ENCODE data around the gene TRIO.
A peak's percentile ranks its signal among the peaks of the same experiment; 100 is the strongest.

Gene TRIO

DNA sequence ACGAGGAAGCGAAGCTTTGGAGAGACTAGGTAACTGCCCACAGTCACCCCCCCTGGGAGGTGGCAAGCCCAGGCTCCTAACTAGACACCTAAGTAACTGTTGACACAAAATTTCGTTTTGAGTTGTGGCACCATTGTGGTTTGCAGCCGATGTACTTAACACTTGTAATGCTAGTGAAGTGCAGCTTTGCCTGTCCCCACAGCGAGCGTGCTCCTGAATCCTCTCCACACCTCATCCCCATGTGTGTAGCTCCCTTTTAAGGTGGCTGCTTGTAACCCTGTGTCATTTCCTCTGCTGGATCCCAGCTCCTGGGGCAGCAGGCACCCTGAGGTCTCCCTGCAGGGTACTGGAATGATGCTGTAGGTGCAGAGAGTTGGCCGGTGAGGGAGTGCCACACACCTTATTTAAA lies 114.9 kb downstream of the TRIO start:
- no peak overlapping the region for H3K27ac Mint-ChIP-seq
- no peak for ATAC-seq

DNA sequence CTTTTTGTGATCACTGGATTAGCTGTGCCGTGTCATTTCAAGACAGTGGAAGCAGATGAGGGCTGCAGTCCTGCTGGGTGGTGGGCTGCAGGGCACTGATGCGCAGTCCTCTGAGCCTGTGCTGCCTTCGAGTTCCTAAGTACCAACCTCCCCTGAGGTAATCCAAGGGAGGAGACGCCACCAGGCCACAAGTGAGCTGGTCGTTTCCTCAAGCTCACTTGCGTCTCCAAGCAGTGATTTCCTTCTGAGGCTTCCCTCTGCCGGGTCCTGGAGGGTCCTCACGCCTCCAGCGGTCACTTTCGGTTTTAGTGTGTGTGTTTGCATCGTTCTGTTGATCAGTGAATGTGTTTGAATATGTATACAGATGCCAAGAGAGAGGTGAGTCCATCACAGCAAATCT lies 115.7 kb downstream of the TRIO start:
- H3K9me3 Mint-ChIP-seq, result peaks cover 5% of the 10 kb centered on the region
- peaks cover 4% of the 10 kb centered on the region for H3K36me3 Mint-ChIP-seq (ENCODE audit: low read depth)
- no peak overlapping the region for H3K27ac Mint-ChIP-seq
- peaks cover 6% of the 10 kb centered on the region for H3K27me3 Mint-ChIP-seq
- no peak overlapping the region for H3K4me3 Mint-ChIP-seq
- peaks cover 4% of the 10 kb centered on the region for H3K4me1 Mint-ChIP-seq
- DNase-seq, result no peak
- peak; percentile 20 for ATAC-seq

More for the DNA sequence above, 114.9 kb downstream of the TRIO start:
- Mint-ChIP-seq H3K27me3 (peaks cover 6% of the 10 kb centered on the region), H3K4me1 (peaks cover 4% of the 10 kb centered on the region), H3K9me3 (peaks cover 5% of the 10 kb centered on the region), H3K4me3 (no peak overlapping the region), H3K36me3 (ENCODE audit: low read depth) (peaks cover 4% of the 10 kb centered on the region)
- no peak for DNase-seq

DNA sequence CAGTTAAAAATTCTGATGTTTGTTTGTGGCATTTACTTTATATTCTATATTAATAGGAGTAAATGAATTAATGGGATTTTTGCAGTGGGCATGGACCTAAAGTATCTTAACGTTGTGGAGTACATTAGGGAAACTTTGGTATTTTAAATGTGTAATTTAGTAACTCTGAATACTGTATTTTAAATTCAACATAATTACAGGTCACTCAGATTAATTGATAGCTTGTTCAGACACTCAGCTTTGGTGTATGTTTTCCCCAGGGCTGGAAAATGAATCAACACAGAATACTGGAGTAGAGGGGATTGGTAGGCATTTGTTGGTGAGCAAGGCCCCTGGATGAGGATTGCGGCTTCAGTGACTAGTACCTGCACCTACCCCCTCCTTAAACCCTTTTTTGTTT lies 117.5 kb downstream of the TRIO start:
- no peak overlapping the region for H3K27ac Mint-ChIP-seq
- DNase-seq (no peak), ATAC-seq (no peak)
- peaks cover 5% of the 10 kb centered on the region for H3K9me3 Mint-ChIP-seq
- no peak overlapping the region for H3K4me3 Mint-ChIP-seq
- peaks cover 4% of the 10 kb centered on the region for H3K36me3 Mint-ChIP-seq (ENCODE audit: low read depth)
- H3K27me3 Mint-ChIP-seq, result peaks cover 15% of the 10 kb centered on the region
- H3K4me1 Mint-ChIP-seq, result peaks cover 10% of the 10 kb centered on the region

DNA sequence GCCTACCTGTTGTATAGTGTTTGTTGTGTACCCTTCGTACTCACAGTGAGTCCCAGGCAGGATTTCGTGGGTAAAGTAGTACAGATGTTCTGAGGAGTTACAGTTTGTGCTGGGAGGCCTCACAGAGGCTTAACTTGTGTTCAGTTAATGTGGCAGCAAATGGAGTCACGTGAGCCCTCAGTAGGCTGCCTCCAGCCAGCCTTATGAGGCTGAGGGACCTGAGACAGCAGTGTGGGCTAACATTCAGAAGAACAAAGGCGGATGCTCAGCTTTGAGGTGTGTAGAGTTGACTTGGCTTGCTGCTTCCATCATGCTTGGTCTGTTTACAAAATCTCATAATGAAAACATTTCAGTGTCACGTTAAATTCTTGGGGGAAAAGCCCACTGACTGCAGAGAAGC lies 118.1 kb downstream of the TRIO start:
- Mint-ChIP-seq H3K9me3 (peaks cover under 1% of the 10 kb centered on the region), H3K27me3 (peaks cover 16% of the 10 kb centered on the region), H3K4me3 (no peak overlapping the region), H3K27ac (no peak overlapping the region), H3K36me3 (ENCODE audit: low read depth) (no peaks in the 10 kb centered on the region), H3K4me1 (peaks cover 10% of the 10 kb centered on the region)
- DNase-seq (no peak), ATAC-seq (no peak)

DNA sequence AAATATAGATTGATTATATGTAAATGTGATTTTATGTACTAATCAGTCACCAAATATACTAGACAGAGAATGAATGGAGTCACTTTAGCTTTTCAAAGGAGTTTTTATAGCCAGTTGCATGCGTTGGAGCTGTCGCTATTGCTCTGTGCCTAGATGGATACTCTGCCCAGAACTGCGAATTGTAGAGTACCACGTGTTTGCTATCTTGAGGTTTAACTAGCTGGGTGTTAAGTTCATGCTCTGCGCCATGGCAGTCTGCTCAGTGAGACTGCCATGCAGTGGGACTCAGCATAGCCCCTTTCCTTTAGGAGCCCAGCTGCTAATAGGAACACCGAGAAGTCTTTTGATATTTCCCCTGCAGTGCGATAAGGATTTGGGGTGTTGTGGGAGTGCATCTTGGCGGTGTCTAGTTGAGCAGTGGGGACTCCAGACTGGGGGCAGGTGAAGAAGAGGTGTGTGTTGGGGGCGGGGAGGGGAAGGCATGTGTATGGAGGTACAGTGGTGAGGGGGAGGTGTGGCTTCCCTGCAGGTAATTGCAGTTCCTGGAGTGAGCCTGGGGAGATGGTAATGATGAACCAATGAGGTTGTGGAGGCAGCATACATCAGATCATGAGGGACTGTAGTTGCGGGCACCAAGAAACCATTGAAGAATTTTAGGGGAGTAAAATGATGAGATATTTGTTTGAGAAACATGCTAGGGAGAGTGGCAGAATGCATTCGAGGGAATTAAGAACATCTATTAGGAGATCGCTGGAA lies 118.9 kb downstream of the TRIO start:
- no peak overlapping the region for H3K27ac Mint-ChIP-seq
- H3K36me3 Mint-ChIP-seq (ENCODE audit: low read depth), result no peaks in the 10 kb centered on the region
- peaks cover 16% of the 10 kb centered on the region for H3K27me3 Mint-ChIP-seq
- ATAC-seq (no peak), DNase-seq (no peak)
- H3K4me3 Mint-ChIP-seq, result no peak overlapping the region
- no peaks in the 10 kb centered on the region for H3K9me3 Mint-ChIP-seq
- peaks cover 10% of the 10 kb centered on the region for H3K4me1 Mint-ChIP-seq

DNA sequence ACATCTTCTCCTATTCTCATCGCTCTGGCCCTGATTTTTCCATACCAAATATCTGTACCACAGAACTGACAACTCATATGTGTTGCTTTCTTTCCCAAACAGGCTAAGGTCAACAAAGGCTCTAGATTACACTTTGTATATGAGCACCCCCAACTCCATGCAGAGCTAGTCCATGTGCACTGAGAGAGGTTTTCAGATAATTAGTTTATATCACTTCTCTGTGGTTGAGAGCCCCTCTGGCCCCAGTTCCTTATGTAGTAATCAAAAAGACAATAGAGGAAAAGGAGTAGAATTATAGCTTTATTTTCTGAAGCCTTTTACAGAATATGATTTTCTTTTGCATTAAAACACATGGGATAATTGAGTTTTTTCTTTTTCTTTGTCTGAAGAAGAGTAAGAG lies 120.0 kb downstream of the TRIO start:
- no peaks in the 10 kb centered on the region for H3K9me3 Mint-ChIP-seq
- no peak overlapping the region for H3K4me3 Mint-ChIP-seq

DNA sequence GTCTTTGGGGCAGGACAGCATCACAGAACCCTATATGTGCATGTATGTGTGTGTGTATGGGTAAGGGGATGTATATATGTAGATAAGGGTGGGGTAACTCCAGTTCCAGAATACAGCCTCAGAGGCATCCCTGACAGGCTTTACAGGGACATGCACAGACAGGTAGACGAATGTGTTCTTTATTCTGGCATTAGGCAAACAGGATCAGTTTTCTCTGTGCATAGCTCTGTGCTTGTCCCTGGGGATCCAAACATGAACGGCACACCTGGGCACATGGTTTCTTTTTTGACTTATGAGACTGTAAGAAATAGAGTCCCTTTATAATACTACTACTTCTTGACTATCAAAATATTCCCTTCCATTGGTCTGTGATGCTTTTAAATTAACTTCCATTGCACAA lies 120.6 kb downstream of the TRIO start:
- H3K4me3 Mint-ChIP-seq, result no peak overlapping the region
- peaks cover 19% of the 10 kb centered on the region for H3K27me3 Mint-ChIP-seq
- DNase-seq (no peak), ATAC-seq (no peak)
- no peaks in the 10 kb centered on the region for H3K36me3 Mint-ChIP-seq (ENCODE audit: low read depth)
- H3K27ac Mint-ChIP-seq, result no peak overlapping the region
- H3K4me1 Mint-ChIP-seq, result peaks cover 15% of the 10 kb centered on the region
- H3K9me3 Mint-ChIP-seq, result no peaks in the 10 kb centered on the region

More for the DNA sequence above, 120.0 kb downstream of the TRIO start:
- Mint-ChIP-seq H3K27me3 (peaks cover 19% of the 10 kb centered on the region), H3K27ac (no peak overlapping the region), H3K4me1 (peaks cover 12% of the 10 kb centered on the region), H3K36me3 (ENCODE audit: low read depth) (no peaks in the 10 kb centered on the region)
- ATAC-seq (no peak), DNase-seq (no peak)

DNA sequence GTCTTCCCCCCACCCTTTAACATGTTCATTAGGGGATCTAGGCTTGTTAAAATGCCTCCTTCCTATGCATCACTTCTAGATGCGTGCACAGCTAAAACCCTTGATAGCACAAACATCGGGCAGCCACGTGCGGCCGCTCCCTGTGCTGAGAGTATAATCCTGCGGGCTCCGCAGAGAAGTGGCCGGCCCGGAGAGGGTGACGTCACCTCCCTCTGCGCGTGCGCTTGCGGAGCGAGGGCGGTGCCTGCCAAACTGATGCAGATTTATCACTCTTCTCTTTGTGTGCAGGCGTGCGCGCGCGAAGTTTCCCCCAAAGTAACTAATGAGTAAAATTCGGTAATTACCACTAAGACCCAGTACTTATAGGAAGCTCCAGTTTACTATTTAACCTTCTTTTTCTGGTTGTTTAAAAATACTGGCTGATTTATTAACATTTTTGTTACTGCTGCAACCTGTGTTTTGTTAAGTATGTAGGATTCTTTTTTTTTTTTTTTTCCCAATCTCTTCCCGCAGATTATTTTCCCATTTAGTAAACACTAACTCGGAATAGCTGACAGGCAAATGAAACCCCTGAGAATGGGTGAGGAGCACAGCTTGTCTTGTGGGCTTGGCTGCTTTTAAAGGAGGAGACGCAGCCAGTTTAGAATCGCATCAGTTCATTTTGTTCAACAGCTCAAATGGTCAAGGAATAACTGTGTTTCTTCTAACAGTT lies 121.6 kb downstream of the TRIO start:
- ATAC-seq (peak; percentile 86), DNase-seq (peak; percentile 84)
- H3K36me3 Mint-ChIP-seq (ENCODE audit: low read depth), result no peaks in the 10 kb centered on the region
- H3K9me3 Mint-ChIP-seq, result no peaks in the 10 kb centered on the region
- H3K27me3 Mint-ChIP-seq, result peaks cover 19% of the 10 kb centered on the region
- H3K27ac Mint-ChIP-seq, result no peak overlapping the region
- H3K4me1 Mint-ChIP-seq, result peaks cover 15% of the 10 kb centered on the region
- H3K4me3 Mint-ChIP-seq, result peak overlapping the region; percentile 55

DNA sequence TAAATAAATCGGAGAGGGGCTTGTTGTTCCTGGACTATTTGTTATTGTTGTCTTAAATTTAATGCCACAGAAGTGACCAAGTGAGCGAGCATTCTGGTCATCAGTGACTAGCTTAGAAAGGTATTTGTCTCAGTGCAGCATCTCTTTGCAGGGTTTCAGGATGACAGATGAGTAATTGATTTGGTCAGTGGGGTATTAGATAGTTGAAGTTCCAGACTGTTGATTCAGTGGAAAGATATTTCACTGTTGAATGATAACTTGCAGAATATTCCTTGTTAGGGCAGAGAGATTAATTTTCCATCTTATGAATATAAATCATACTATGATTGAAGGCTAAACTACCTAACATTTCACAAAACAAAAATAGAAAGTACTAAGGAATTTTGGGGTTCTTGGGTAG lies 122.4 kb downstream of the TRIO start:
- DNase-seq, result no peak
- ATAC-seq, result no peak
- Mint-ChIP-seq H3K9me3 (no peaks in the 10 kb centered on the region), H3K27ac (no peak overlapping the region), H3K4me1 (peaks cover 15% of the 10 kb centered on the region), H3K36me3 (ENCODE audit: low read depth) (no peaks in the 10 kb centered on the region), H3K27me3 (peaks cover 19% of the 10 kb centered on the region), H3K4me3 (no peak overlapping the region)

DNA sequence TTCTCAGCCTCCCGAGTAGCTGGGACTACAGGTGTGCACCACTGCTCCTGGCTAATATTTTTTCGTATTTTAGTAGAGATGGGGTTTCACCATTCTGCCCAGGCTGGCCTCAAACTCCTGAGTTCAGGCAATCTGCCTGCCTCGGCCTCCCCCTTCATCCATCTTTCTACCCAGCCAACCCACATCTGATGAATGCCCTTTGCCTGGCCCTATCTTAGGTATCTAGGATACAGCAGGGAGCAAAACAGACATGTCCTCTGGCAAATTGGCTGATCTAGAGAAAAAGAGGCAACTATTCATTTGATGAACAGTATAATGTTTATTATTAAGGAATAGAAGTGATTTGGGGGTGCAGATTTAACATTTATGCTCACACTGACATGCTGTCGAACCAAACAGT lies 123.0 kb downstream of the TRIO start:
- H3K27ac Mint-ChIP-seq, result no peak overlapping the region
- peaks cover 17% of the 10 kb centered on the region for H3K27me3 Mint-ChIP-seq
- H3K4me1 Mint-ChIP-seq, result peaks cover 13% of the 10 kb centered on the region
- DNase-seq, result no peak
- H3K36me3 Mint-ChIP-seq (ENCODE audit: low read depth), result no peaks in the 10 kb centered on the region
- no peaks in the 10 kb centered on the region for H3K9me3 Mint-ChIP-seq
- ATAC-seq, result no peak
- no peak overlapping the region for H3K4me3 Mint-ChIP-seq

DNA sequence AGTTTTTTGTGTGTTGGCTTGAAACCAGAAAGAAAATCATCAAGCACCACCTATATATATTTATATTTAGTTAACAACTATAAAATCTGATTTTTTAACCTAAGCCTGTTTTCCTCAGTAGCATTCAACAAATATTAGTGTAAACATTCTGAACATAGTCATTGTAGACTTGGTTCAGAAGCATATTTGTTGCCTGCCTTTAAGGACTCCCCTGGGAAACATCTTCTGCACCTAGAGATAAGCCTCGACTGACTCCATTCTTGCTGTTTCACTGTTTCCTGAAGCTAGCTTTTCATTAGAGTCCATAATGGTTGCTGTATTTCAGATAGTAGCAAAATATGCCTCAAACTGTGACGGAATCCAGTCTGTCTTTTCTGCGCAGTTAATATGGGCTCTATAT lies 123.5 kb downstream of the TRIO start:
- ATAC-seq, result no peak
- H3K4me3 Mint-ChIP-seq, result no peak overlapping the region
- peaks cover 11% of the 10 kb centered on the region for H3K4me1 Mint-ChIP-seq
- no peaks in the 10 kb centered on the region for H3K36me3 Mint-ChIP-seq (ENCODE audit: low read depth)
- no peak for DNase-seq
- peaks cover 18% of the 10 kb centered on the region for H3K27me3 Mint-ChIP-seq
- no peaks in the 10 kb centered on the region for H3K9me3 Mint-ChIP-seq
- no peak overlapping the region for H3K27ac Mint-ChIP-seq

DNA sequence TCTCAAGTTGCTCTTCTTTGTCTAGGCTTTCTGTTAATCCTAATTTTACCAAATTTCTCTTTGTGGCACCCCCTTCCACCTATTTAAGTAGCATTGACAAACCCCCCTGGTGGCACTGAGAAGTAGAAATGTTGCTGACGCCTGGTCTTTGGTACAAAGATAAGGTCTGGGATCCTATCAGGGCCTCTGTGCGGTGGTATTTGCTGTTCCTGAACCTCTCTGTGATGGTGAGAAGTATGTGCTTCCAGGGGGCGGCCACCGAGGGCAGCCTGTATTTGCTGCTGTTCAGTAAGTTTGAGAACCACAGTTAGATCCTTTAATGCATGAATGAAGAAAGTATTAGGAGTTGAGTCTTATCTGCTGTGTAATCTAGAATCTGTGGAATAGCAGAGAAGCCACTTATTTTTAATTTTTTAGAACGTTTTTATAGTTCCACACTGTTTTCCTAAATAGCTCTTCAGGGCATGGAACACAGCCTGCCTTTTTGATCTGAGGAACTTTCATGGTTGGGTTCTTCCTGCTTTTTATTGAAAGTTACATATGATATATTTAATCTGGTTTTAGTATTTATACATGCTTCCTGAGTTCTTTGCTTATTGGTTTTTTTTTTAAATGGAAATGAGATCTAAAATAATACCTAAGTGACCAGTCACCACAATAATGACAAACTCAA lies 124.2 kb downstream of the TRIO start:
- H3K27me3 Mint-ChIP-seq, result peaks cover 18% of the 10 kb centered on the region
- no peak overlapping the region for H3K27ac Mint-ChIP-seq
- no peak overlapping the region for H3K4me3 Mint-ChIP-seq
- no peak for ATAC-seq
- DNase-seq, result no peak
- H3K36me3 Mint-ChIP-seq (ENCODE audit: low read depth), result no peaks in the 10 kb centered on the region
- H3K9me3 Mint-ChIP-seq, result no peaks in the 10 kb centered on the region
- peaks cover 11% of the 10 kb centered on the region for H3K4me1 Mint-ChIP-seq

DNA sequence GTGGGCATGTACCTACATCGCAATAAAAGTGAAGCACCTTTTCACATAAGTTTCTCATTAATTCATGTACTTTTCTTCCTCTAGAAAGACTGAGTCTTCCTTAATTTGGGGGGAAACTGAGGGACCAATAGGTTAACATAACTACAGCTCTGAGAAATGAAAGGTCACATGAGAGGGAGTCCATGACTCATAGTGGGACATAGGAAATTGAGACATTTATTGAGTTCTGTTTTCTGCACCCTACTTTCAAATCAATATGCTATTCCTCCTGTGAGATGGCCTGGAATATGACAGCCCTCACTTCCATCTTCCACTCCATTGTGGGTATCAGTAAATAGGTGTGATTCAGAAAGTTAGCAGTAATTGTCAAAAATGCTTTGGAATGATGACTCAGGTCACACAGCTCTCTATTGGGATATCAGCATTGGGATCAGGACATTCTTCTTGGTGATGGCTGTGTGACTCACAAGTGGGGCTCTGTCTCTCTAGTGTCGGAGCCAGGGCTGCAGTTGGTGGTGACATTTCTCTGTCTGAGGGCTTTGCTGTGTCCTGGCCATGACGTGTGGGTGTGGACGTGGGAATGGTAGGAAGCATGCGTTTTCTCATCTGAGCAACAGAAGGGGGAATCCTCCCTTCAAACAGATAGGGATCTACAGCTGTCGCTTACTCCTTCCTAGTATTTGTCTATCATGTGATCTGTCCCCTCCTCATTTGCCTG lies 125.0 kb downstream of the TRIO start:
- DNase-seq, result no peak
- no peaks in the 10 kb centered on the region for H3K9me3 Mint-ChIP-seq
- H3K4me1 Mint-ChIP-seq, result peaks cover 11% of the 10 kb centered on the region
- H3K27me3 Mint-ChIP-seq, result peaks cover 15% of the 10 kb centered on the region
- H3K36me3 Mint-ChIP-seq (ENCODE audit: low read depth), result no peaks in the 10 kb centered on the region
- peak; percentile 35 for ATAC-seq
- H3K4me3 Mint-ChIP-seq, result no peak overlapping the region
- no peak overlapping the region for H3K27ac Mint-ChIP-seq

DNA sequence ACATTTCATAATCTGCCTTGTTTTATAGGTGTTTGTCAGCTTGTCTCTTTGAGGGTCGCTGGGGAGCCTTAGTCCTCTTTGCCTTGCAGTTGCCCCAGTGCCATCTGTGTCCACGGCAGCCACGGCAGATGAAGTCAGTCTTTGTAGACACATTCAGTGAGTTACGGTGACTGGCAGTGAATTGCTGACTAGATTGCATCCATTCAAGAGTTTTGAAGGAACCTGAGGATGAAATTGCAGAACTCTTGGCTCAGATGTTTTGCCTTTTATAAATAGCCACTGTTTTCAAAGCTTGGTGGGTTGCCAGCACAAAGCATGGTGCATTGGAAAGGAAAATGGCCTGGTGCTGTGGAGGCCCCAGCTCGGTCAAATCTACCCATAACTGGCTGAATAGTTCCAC lies 125.6 kb downstream of the TRIO start:
- peaks cover 11% of the 10 kb centered on the region for H3K4me1 Mint-ChIP-seq
- peaks cover 15% of the 10 kb centered on the region for H3K27me3 Mint-ChIP-seq
- H3K4me3 Mint-ChIP-seq, result no peak overlapping the region
- H3K27ac Mint-ChIP-seq, result no peak overlapping the region
- DNase-seq (no peak), ATAC-seq (no peak)
- no peaks in the 10 kb centered on the region for H3K36me3 Mint-ChIP-seq (ENCODE audit: low read depth)
- no peaks in the 10 kb centered on the region for H3K9me3 Mint-ChIP-seq
